Suprapubic skin (tissue), 4 donors: ENCODE measurements around the gene MYO16. TPM values are rescaled to one million over a fixed set of nuclear protein-coding genes. Genes with fewer than 3 reads are reported as not detected.

ENCODE experiments used
- DNase-seq, 2 donors: peaks; one replicate each; pipeline ENCODE4 v3.0.0-alpha.2; 2019; ENCODE audit warnings: low spot score in 2 of 2
- H3K27ac ChIP-seq: fragments of 200-600 bp; sonication (generic); one replicate; pipeline ENCODE4 v1.5.1; 2019
- H3K27me3 ChIP-seq: fragments of 200-600 bp; sonication (generic); one replicate; pipeline ENCODE4 v1.5.1; 2019
- H3K36me3 ChIP-seq: fragments of 200-600 bp; sonication (generic); one replicate; pipeline ENCODE4 v1.5.1; 2019
- H3K4me1 ChIP-seq: fragments of 200-600 bp; sonication (generic); one replicate; pipeline ENCODE4 v1.5.1; 2019
- H3K4me3 ChIP-seq: fragments of 200-600 bp; sonication (generic); one replicate; pipeline ENCODE4 v1.5.1; 2019; ENCODE audit warnings: mild to moderate bottlenecking
- H3K9me3 ChIP-seq: fragments of 200-600 bp; sonication (generic); one replicate; pipeline ENCODE4 v1.5.1; 2019
- EP300 ChIP-seq: sonication (generic); formaldehyde crosslinking; IDR thresholded peaks from one replicate; pipeline ENCODE4 v1.6.1; 2017; ENCODE audit warnings: antibody characterized with exemption
- POLR2A ChIP-seq, 2 donors: fragments of 450-650 bp; IDR thresholded peaks; one replicate each; pipeline ENCODE4 v1.6.1; 2017; ENCODE audit warnings: antibody characterized with exemption in 2 of 2, mild to moderate bottlenecking in 2 of 2, moderate library complexity in 2 of 2
- POLR2AphosphoS5 ChIP-seq, 3 donors: sonication (generic); formaldehyde crosslinking; IDR thresholded peaks; one replicate each; pipeline ENCODE4 v1.6.1; 2017; ENCODE audit warnings: antibody characterized with exemption in 3 of 3
- WGBS: methylation state at CpG from one replicate; pipeline ENCODE4 v1.1.5; 2018; 5-methylcytosine and 5-hydroxymethylcytosine counted together
- total RNA-seq, 4 donors: library from RNA; depleted of rRNA; stranded (reverse); fragments of >200 nt; gene quantifications; one replicate each; pipeline ENCODE4 v1.1.0, GENCODE V29; 2016
- TF ChIP-seq, protein P1 (sequence below), 2 donors: fragments of 200-600 bp in 1 of 2; fragments of 450-650 bp in 1 of 2; sonication (generic) in 1 of 2; IDR thresholded peaks; one replicate each; pipeline ENCODE4 v1.5.1; 2016 to 2019; ENCODE audit warnings: antibody characterized with exemption in 2 of 2, mild to moderate bottlenecking in 1 of 2, moderate library complexity in 1 of 2

MYO16 gene
- total RNA-seq, 4 donors from 2014 or later = 0.08 to 0.98 (median 0.25) TPM

GRCh38 chr13:109244566-109244965 lies 615.2 kb downstream of the MYO16 start:
- peaks cover 4% of the 10 kb centered on the region for H3K9me3 ChIP-seq
- H3K4me3 ChIP-seq = no peak overlapping the region
- H3K36me3 ChIP-seq = no peaks in the 10 kb centered on the region
- no peaks in the 10 kb centered on the region for H3K27me3 ChIP-seq
- H3K27ac ChIP-seq = no peak overlapping the region
- no peak for DNase-seq
- H3K4me1 ChIP-seq = no peaks in the 10 kb centered on the region
- WGBS = 89% methylated on average over 7 of the region's 7 CpGs
- TF ChIP-seq POLR2AphosphoS5 (IDR thresholded peaks at IDR 0.05) (no peak), POLR2A (IDR thresholded peaks at IDR 0.05) (no peak), EP300 (no peak)
- TF ChIP-seq, protein P1, sequence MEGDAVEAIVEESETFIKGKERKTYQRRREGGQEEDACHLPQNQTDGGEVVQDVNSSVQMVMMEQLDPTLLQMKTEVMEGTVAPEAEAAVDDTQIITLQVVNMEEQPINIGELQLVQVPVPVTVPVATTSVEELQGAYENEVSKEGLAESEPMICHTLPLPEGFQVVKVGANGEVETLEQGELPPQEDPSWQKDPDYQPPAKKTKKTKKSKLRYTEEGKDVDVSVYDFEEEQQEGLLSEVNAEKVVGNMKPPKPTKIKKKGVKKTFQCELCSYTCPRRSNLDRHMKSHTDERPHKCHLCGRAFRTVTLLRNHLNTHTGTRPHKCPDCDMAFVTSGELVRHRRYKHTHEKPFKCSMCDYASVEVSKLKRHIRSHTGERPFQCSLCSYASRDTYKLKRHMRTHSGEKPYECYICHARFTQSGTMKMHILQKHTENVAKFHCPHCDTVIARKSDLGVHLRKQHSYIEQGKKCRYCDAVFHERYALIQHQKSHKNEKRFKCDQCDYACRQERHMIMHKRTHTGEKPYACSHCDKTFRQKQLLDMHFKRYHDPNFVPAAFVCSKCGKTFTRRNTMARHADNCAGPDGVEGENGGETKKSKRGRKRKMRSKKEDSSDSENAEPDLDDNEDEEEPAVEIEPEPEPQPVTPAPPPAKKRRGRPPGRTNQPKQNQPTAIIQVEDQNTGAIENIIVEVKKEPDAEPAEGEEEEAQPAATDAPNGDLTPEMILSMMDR (IDR thresholded peaks at IDR 0.05) = no peak

GRCh38 chr13:109246001-109246400 lies 616.6 kb downstream of the MYO16 start:
- 97% methylated on average over 1 of the region's 1 CpG for WGBS
- H3K27me3 ChIP-seq = no peaks in the 10 kb centered on the region
- no peaks in the 10 kb centered on the region for H3K36me3 ChIP-seq
- DNase-seq = no peak
- TF ChIP-seq POLR2A (IDR thresholded peaks at IDR 0.05) (no peak), EP300 (no peak), POLR2AphosphoS5 (IDR thresholded peaks at IDR 0.05) (no peak)
- TF ChIP-seq, protein P1 (IDR thresholded peaks at IDR 0.05) = no peak
- H3K9me3 ChIP-seq = peaks cover 4% of the 10 kb centered on the region
- no peak overlapping the region for H3K27ac ChIP-seq
- no peak overlapping the region for H3K4me3 ChIP-seq
- no peaks in the 10 kb centered on the region for H3K4me1 ChIP-seq

- no peak for DNase-seq
- H3K36me3 ChIP-seq = no peaks in the 10 kb centered on the region
- no peaks in the 10 kb centered on the region for H3K4me1 ChIP-seq
- no peak overlapping the region for H3K4me3 ChIP-seq
- H3K9me3 ChIP-seq = peaks cover 4% of the 10 kb centered on the region
- 87% methylated on average over 4 of the region's 4 CpGs for WGBS
- TF ChIP-seq EP300 (no peak), POLR2AphosphoS5 (IDR thresholded peaks at IDR 0.05) (no peak), POLR2A (IDR thresholded peaks at IDR 0.05) (no peak)
- TF ChIP-seq, protein P1 (IDR thresholded peaks at IDR 0.05) = no peak
- H3K27me3 ChIP-seq = no peaks in the 10 kb centered on the region
- H3K27ac ChIP-seq = no peak overlapping the region
These were observed 620.5 kb downstream of the MYO16 start for GRCh38 chr13:109249780-109250528.

GRCh38 chr13:109251956-109252355 lies 622.5 kb downstream of the MYO16 start:
- TF ChIP-seq, protein P1 (IDR thresholded peaks at IDR 0.05) = no peak
- TF ChIP-seq EP300 = no peak
- TF ChIP-seq POLR2AphosphoS5 (IDR thresholded peaks at IDR 0.05) = no peak
- no peak for TF ChIP-seq POLR2A (IDR thresholded peaks at IDR 0.05)
- Histone ChIP-seq H3K27me3 (no peaks in the 10 kb centered on the region), H3K36me3 (no peaks in the 10 kb centered on the region), H3K4me1 (no peaks in the 10 kb centered on the region), H3K4me3 (no peak overlapping the region), H3K9me3 (peaks cover 4% of the 10 kb centered on the region), H3K27ac (no peak overlapping the region)
- WGBS = 60% methylated on average over 2 of the region's 2 CpGs
- no peak for DNase-seq

DNA sequence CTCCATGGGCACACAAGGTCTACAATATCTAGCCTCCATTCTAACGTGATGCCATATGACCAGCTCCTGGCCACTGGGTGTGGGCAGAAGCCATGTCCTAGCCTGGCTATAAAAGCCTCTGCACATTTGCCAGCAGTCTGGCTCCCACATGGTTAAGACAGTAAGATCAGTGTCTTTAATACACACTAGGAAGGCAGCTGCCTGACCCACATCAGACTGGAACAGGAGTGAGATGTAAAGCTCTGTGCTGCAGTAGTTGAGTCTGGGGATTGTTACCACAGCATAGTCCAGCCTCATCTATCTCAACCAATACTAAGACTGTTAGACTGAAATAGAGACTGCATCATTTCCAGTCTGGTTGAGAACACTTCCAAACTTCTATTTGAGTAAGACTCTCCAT lies 623.9 kb downstream of the MYO16 start:
- TF ChIP-seq, protein P1 (IDR thresholded peaks at IDR 0.05) = no peak
- no peaks in the 10 kb centered on the region for H3K4me1 ChIP-seq
- no peak overlapping the region for H3K27ac ChIP-seq
- DNase-seq = no peak
- 77% methylated on average over 1 of the region's 1 CpG for WGBS
- no peaks in the 10 kb centered on the region for H3K36me3 ChIP-seq
- no peaks in the 10 kb centered on the region for H3K9me3 ChIP-seq
- no peak overlapping the region for H3K4me3 ChIP-seq
- no peaks in the 10 kb centered on the region for H3K27me3 ChIP-seq
